Stomach (tissue), 9 donors: ENCODE measurements around the gene GNB4. TPM values are rescaled to one million over a fixed set of nuclear protein-coding genes. Genes with fewer than 3 reads are reported as not detected.

Experiments
- DNase-seq, 2 donors: peaks; one replicate each; pipeline versions ENCODE4 v3.0.0 to v3.0.0-alpha.2; 2013 to 2019
- H3K27ac ChIP-seq, 5 donors: fragments of 200-600 bp in 4 of 5; sonication (generic) in 4 of 5; one replicate each; pipeline ENCODE4 v1.5.1; 2013 to 2019; ENCODE audit warnings: mild to moderate bottlenecking in 1 of 5, moderate library complexity in 1 of 5
- H3K27me3 ChIP-seq, 3 donors: fragments of 200-600 bp; sonication (generic); one replicate each; pipeline ENCODE4 v1.5.1; 2017 to 2019; ENCODE audit warnings: mixed run types in 1 of 3
- H3K36me3 ChIP-seq, 4 donors: fragments of 200-600 bp; sonication (generic); 1 replicate in 3 of 4; 2 replicates in 1 of 4; pipeline ENCODE4 v1.5.1; 2016 to 2019
- H3K4me1 ChIP-seq, 4 donors: fragments of 200-600 bp; sonication (generic); one replicate each; pipeline ENCODE4 v1.5.1; 2016 to 2019
- H3K4me3 ChIP-seq, 4 donors: fragments of 200-600 bp; sonication (generic) in 3 of 4; one replicate each; pipeline ENCODE4 v1.5.1; 2016 to 2019; ENCODE audit warnings: mild to moderate bottlenecking in 1 of 4
- H3K9me3 ChIP-seq, 4 donors: fragments of 200-600 bp; sonication (generic); one replicate each; pipeline ENCODE4 v1.5.1; 2016 to 2019
- CTCF ChIP-seq, 7 experiments: fragments of 450-650 bp in 4 of 7; fragments of 200-600 bp in 3 of 7; sonication (generic) in 3 of 7; IDR thresholded peaks; one replicate each; pipeline ENCODE4 v1.5.1; 2016 to 2019; ENCODE audit warnings: antibody characterized with exemption in 7 of 7, control low read depth in 2 of 7, mild to moderate bottlenecking in 1 of 7
- EP300 ChIP-seq: sonication (generic); formaldehyde crosslinking; IDR thresholded peaks from one replicate; pipeline ENCODE4 v1.6.1; 2017; ENCODE audit warnings: antibody characterized with exemption
- POLR2A ChIP-seq, 4 donors: fragments of 450-650 bp; IDR thresholded peaks; one replicate each; pipeline ENCODE4 v1.6.1; 2016; ENCODE audit warnings: antibody characterized with exemption in 4 of 4, control low read depth in 2 of 4, mild to moderate bottlenecking in 1 of 4, moderate library complexity in 1 of 4
- POLR2AphosphoS5 ChIP-seq, 3 donors: sonication (generic); formaldehyde crosslinking; IDR thresholded peaks; one replicate each; pipeline ENCODE4 v1.6.1; 2016; ENCODE audit warnings: antibody characterized with exemption in 3 of 3
- WGBS, 5 donors: extraction: QIAGEN DNeasy Blood & Tissue Kit in 3 of 5; methylation state at CpG; one replicate each; pipeline versions ENCODE4 v1.1.5 to v1.1.7; 2013 to 2018; 5-methylcytosine and 5-hydroxymethylcytosine counted together
- intact Hi-C: fragments of 100-400 bp; cut with DNase I; formaldehyde crosslinking; loops from one replicate; pipeline ENCODE4 v1.15.1; 2023; ENCODE audit warnings: low total_unique reads
- polyA plus RNA-seq, 3 donors: library from polyadenylated mRNA; stranded (reverse); fragments of 200-250 nt; gene quantifications; one replicate each; pipeline ENCODE4 v1.2.3, GENCODE V29; 2013
- total RNA-seq, 5 donors: library from RNA; depleted of rRNA; stranded (reverse); fragments of >200 nt; gene quantifications; one replicate each; pipeline versions ENCODE4 v1.1.0 to v1.2.3, GENCODE V29; 2014 to 2016
- donor health status: healthy with polysubstance abuse.
- donor health status: Bipolar disorder and iron deficiency.
- donor health status: healthy.

The GNB4 gene
- total and polyA plus RNA-seq, 8 donors, result 3.8 to 81.3 (median 25.4) TPM

GRCh38 chr3:179425075-179425474 is 26.2 kb downstream of the GNB4 start:
- DNase-seq, result no peak
- intact Hi-C loops, result loop anchor here (10.0 kb wide), 1 partner anchor 130 kb away; no protein-coding TSS in a partner anchor
- H3K4me1 ChIP-seq, result peaks cover 0 to 23% (median 14%) of the 10 kb centered on the region in 4 donors
- no peaks in the 10 kb centered on the region for H3K9me3 ChIP-seq
- peaks cover 3 to 30% (median 27%) of the 10 kb centered on the region in 4 donors for H3K36me3 ChIP-seq
- no peak for TF ChIP-seq POLR2AphosphoS5 (IDR thresholded peaks at IDR 0.05)
- no peak for TF ChIP-seq EP300
- no peak overlapping the region for H3K27ac ChIP-seq
- no peak overlapping the region for H3K4me3 ChIP-seq
- 84 to 92% (median 91%) methylated on average over 6 of the region's 6 CpGs for WGBS, 5 donors
- no peaks in the 10 kb centered on the region for H3K27me3 ChIP-seq

- peak in 1 of 2 donors; percentile 61 for DNase-seq
- Histone ChIP-seq H3K4me3 (no peak overlapping the region), H3K27ac (no peak overlapping the region), H3K27me3 (no peaks in the 10 kb centered on the region), H3K36me3 (peaks cover 3 to 55% (median 45%) of the 10 kb centered on the region in 4 donors), H3K9me3 (no peaks in the 10 kb centered on the region), H3K4me1 (peaks cover 0 to 11% (median 3%) of the 10 kb centered on the region in 4 donors)
- WGBS, 5 donors, result 10 to 41% (median 16%) methylated on average over 2 of the region's 2 CpGs
- TF ChIP-seq CTCF (IDR thresholded peaks at IDR 0.05), result peak in 4 of 7 experiments; percentile 17 to 27 (median 24)
- no peak for TF ChIP-seq POLR2AphosphoS5 (IDR thresholded peaks at IDR 0.05)
- intact Hi-C loops, result loop anchor here (10.0 kb wide), 1 partner anchor 133 kb away; no protein-coding TSS in a partner anchor
Measured at GRCh38 chr3:179421500-179421899, 29.8 kb downstream of the GNB4 start.

- peaks cover 0 to 11% (median 3%) of the 10 kb centered on the region in 4 donors for H3K4me1 ChIP-seq
- H3K36me3 ChIP-seq, result peaks cover 0 to 40% (median 26%) of the 10 kb centered on the region in 4 donors
- no peaks in the 10 kb centered on the region for H3K9me3 ChIP-seq
- DNase-seq, result no peak
- no peaks in the 10 kb centered on the region for H3K27me3 ChIP-seq
- no peak overlapping the region for H3K4me3 ChIP-seq
- 84 to 88% (median 86%) methylated on average over 3 of the region's 3 CpGs for WGBS, 5 donors
- TF ChIP-seq POLR2AphosphoS5 (IDR thresholded peaks at IDR 0.05) (no peak), CTCF (IDR thresholded peaks at IDR 0.05) (no peak), POLR2A (IDR thresholded peaks at IDR 0.05) (no peak), EP300 (no peak)
- no peak overlapping the region for H3K27ac ChIP-seq
- intact Hi-C loops, result no loop called here
Measured at GRCh38 chr3:179418610-179419009, 32.7 kb downstream of the GNB4 start.

- peaks cover 0 to 10% (median 2%) of the 10 kb centered on the region in 4 donors for H3K4me1 ChIP-seq
- H3K27ac ChIP-seq, result no peak overlapping the region
- H3K27me3 ChIP-seq, result no peaks in the 10 kb centered on the region
- WGBS, 5 donors, result 94 to 98% (median 96%) methylated on average over 2 of the region's 2 CpGs
- no peak for DNase-seq
- intact Hi-C loops, result no loop called here
- peaks cover 0 to 47% (median 34%) of the 10 kb centered on the region in 4 donors for H3K36me3 ChIP-seq
- H3K9me3 ChIP-seq, result no peaks in the 10 kb centered on the region
- no peak overlapping the region for H3K4me3 ChIP-seq
- TF ChIP-seq POLR2A (IDR thresholded peaks at IDR 0.05) (no peak), CTCF (IDR thresholded peaks at IDR 0.05) (no peak), EP300 (no peak), POLR2AphosphoS5 (IDR thresholded peaks at IDR 0.05) (no peak)
Measured at GRCh38 chr3:179416681-179417080, 34.6 kb downstream of the GNB4 start.

GRCh38 chr3:179415377-179415776 is 35.9 kb downstream of the GNB4 start:
- Histone ChIP-seq H3K4me1 (no peaks in the 10 kb centered on the region), H3K36me3 (peaks cover 0 to 48% (median 37%) of the 10 kb centered on the region in 4 donors), H3K27me3 (no peaks in the 10 kb centered on the region), H3K27ac (no peak overlapping the region), H3K4me3 (no peak overlapping the region), H3K9me3 (no peaks in the 10 kb centered on the region)
- TF ChIP-seq EP300 (no peak), POLR2AphosphoS5 (IDR thresholded peaks at IDR 0.05) (no peak), CTCF (IDR thresholded peaks at IDR 0.05) (no peak), POLR2A (IDR thresholded peaks at IDR 0.05) (no peak)
- DNase-seq, result no peak
- intact Hi-C loops, result no loop called here
- WGBS, 5 donors, result 86 to 93% (median 91%) methylated on average over 4 of the region's 4 CpGs
